Liver (tissue), 9 donors: ENCODE data around the gene TRAPPC10. TPM values are rescaled to one million over a fixed set of nuclear protein-coding genes. Genes with fewer than 3 reads are reported as not detected.

Experiments used
- DNase-seq: peaks from one replicate; pipeline ENCODE4 v3.0.0-alpha.2; 2017; ENCODE audit warnings: low spot score
- H3K27ac ChIP-seq, 2 donors: one replicate each; pipeline ENCODE4 v1.7.0; 2013; ENCODE audit warnings: inconsistent platforms in 2 of 2, low read length in 2 of 2, control low read depth in 1 of 2, low read depth in 1 of 2, mild to moderate bottlenecking in 1 of 2
- H3K27me3 ChIP-seq, 4 donors: one replicate each; pipeline versions ENCODE4 v1.6.1 to v1.7.0; 2013; ENCODE audit warnings: low read length in 3 of 4, inconsistent platforms in 1 of 4, mild to moderate bottlenecking in 1 of 4, moderate library complexity in 1 of 4; ENCODE audit not compliant: control insufficient read depth in 4 of 4, insufficient read depth in 4 of 4
- H3K36me3 ChIP-seq, 4 donors: one replicate each; pipeline versions ENCODE4 v1.6.1 to v1.7.0; 2013; ENCODE audit warnings: low read length in 3 of 4, mild to moderate bottlenecking in 3 of 4, low read depth in 1 of 4, moderate library complexity in 1 of 4; ENCODE audit not compliant: control insufficient read depth in 4 of 4, insufficient read depth in 3 of 4
- H3K4me1 ChIP-seq, 4 donors: one replicate each; pipeline versions ENCODE4 v1.6.1 to v1.7.0; 2013; ENCODE audit warnings: low read length in 3 of 4, mild to moderate bottlenecking in 3 of 4, moderate library complexity in 1 of 4; ENCODE audit not compliant: control insufficient read depth in 4 of 4, insufficient read depth in 4 of 4
- H3K4me3 ChIP-seq, 3 donors: one replicate each; pipeline versions ENCODE4 v1.6.1 to v1.7.0; 2013; ENCODE audit warnings: low read length in 3 of 3, control low read depth in 1 of 3, low read depth in 1 of 3, mild to moderate bottlenecking in 1 of 3
- H3K9ac ChIP-seq, 2 donors: one replicate each; pipeline ENCODE4 v1.7.0; 2013; ENCODE audit warnings: low read length in 2 of 2, mild to moderate bottlenecking in 2 of 2, moderate library complexity in 2 of 2, control low read depth in 1 of 2, low read depth in 1 of 2
- H3K9me3 ChIP-seq, 4 donors: one replicate each; pipeline versions ENCODE4 v1.6.1 to v1.7.0; 2013; ENCODE audit warnings: low read length in 3 of 4; ENCODE audit not compliant: control insufficient read depth in 4 of 4
- CTCF ChIP-seq: fragments of 150-350 bp; IDR thresholded peaks from 2 replicates; pipeline ENCODE4 v1.5.1; 2017; ENCODE audit warnings: improper control_type of control experiment, low read depth, low read length; ENCODE audit not compliant: missing input control
- EGR1 ChIP-seq, 2 donors: IDR thresholded peaks; 2 replicates each; pipeline ENCODE4 v1.6.1; 2016 to 2018; ENCODE audit warnings: antibody characterized with exemption in 2 of 2, low read depth in 2 of 2
- FOXA1 ChIP-seq: IDR thresholded peaks from 2 replicates; pipeline ENCODE4 v1.6.1; 2016; ENCODE audit warnings: antibody characterized with exemption
- FOXA2 ChIP-seq: IDR thresholded peaks from 2 replicates; pipeline ENCODE4 v1.6.1; 2016; ENCODE audit warnings: antibody characterized with exemption
- JUND ChIP-seq, 2 donors: IDR thresholded peaks; 2 replicates each; pipeline ENCODE4 v1.6.1; 2016; ENCODE audit warnings: antibody characterized with exemption in 2 of 2
- MAX ChIP-seq: IDR thresholded peaks from 2 replicates; pipeline ENCODE4 v1.6.1; 2016; ENCODE audit warnings: antibody characterized with exemption
- NR2F2 ChIP-seq: IDR thresholded peaks from 2 replicates; pipeline ENCODE4 v1.6.1; 2016; ENCODE audit warnings: antibody characterized with exemption
- RAD21 ChIP-seq, 2 donors: IDR thresholded peaks; 2 replicates each; pipeline ENCODE4 v1.6.1; 2016; ENCODE audit warnings: antibody characterized with exemption in 2 of 2, mild to moderate bottlenecking in 2 of 2
- RXRA ChIP-seq, 2 donors: IDR thresholded peaks; 2 replicates each; pipeline ENCODE4 v1.6.1; 2017 to 2018; ENCODE audit warnings: antibody characterized with exemption in 2 of 2, mild to moderate bottlenecking in 1 of 2
- SP1 ChIP-seq: IDR thresholded peaks from 2 replicates; pipeline ENCODE4 v1.6.1; 2018; ENCODE audit warnings: antibody characterized with exemption, mild to moderate bottlenecking
- TAF1 ChIP-seq: conservative IDR thresholded peaks from 2 replicates; pipeline ENCODE4 v1.6.1; 2016; ENCODE audit warnings: antibody characterized with exemption, mild to moderate bottlenecking
- YY1 ChIP-seq: IDR thresholded peaks from 2 replicates; pipeline ENCODE4 v1.6.1; 2016; ENCODE audit warnings: antibody characterized with exemption, mild to moderate bottlenecking
- WGBS: extraction: QIAGEN DNeasy Blood & Tissue Kit; methylation state at CpG from one replicate; pipeline ENCODE4 v1.1.7; 2013; 5-methylcytosine and 5-hydroxymethylcytosine counted together
- polyA plus RNA-seq, 2 donors: library from polyadenylated mRNA; stranded (reverse) in 1 of 2; unstranded in 1 of 2; fragments of 200-250 nt in 1 of 2; fragments of >200 nt in 1 of 2; fragmentation: Nextera tagmentation in 1 of 2; extraction: Ambion mirVana in 1 of 2; gene quantifications; one replicate each; pipeline versions ENCODE4 v1.2.1 to v1.2.3, GENCODE V29; 2013 to 2015
- total RNA-seq, 2 donors: library from RNA; depleted of rRNA; stranded (reverse); fragments of >200 nt; gene quantifications; one replicate each; pipeline ENCODE4 v1.2.3, GENCODE V29; 2014
- TF ChIP-seq, protein P1 (sequence below): IDR thresholded peaks from 2 replicates; pipeline ENCODE4 v1.6.1; 2016; ENCODE audit warnings: antibody characterized with exemption
- TF ChIP-seq, protein P2 (sequence below): IDR thresholded peaks from 2 replicates; pipeline ENCODE4 v1.6.1; 2016; ENCODE audit warnings: antibody characterized with exemption
- donor health status: healthy.
- donor health status: healthy.
- donor health status: healthy.
- donor health status: healthy.
- donor health status: healthy.

The TRAPPC10 gene
- total and polyA plus RNA-seq, 4 donors: 4.9 to 24.9 (median 11.9) TPM

DNA sequence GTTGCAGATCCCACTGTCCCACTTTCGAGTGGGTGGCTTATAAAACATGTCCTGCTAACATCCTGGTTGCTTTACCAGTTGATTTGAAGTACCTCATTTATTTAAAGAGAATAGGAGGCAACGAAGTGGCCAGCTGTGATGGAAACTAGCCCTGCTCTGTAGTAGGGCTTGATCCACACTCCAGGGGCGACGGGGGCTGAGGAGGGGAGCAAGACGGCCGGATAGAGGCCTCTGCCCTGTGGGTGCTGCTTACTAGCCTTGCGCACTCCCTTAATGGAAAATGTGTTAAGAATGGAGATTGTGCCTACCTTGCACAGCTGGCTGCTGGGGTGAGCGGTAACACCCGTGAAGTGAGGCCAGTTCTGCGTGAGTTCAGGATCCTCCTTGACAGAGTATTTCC lies 54.0 kb downstream of the TRAPPC10 start:
- DNase-seq: no peak

DNA sequence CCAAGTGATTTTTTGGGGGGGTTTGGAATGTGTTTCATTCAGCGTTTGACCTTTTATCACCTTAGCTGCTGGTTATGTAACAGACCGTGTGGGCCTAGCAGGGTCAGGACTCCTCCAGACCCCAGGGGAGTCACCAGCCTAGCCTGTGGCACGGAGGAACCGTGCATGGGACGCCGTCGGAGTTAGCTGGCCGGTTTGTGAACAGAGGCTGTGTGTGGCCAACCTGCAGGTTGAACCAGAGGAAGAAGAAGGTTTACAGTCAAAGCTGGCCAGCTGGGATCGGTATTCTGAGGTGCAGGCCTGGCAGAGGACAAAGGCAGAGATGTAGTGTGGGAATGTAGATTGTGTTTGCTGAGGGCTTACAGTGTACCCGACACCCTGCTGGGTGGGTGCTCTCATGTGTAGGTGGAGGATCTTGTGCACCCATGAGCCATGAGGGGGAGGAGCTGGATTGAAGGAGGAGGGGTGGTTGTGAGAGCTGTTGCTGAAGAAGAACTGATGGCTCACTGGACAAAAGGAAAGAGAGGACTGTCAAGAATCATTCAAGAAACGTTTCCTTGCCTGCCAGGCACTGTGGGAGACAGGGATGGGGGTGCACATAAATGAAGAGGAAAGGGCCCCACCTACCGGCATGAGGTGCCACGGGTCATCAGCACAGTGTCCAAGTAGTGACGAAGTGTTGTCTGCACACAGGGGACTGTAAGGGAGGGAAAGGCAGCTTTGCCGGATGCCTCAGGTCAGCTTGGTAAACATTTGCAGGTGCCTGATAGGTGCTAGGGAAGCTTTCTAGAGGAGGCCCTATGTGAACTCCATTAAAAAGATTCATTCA lies 55.1 kb downstream of the TRAPPC10 start:
- Histone ChIP-seq H3K4me1 (no peaks in the 10 kb centered on the region), H3K36me3 (peaks cover 5 to 56% (median 33%) of the 10 kb centered on the region in 4 donors), H3K4me3 (no peak overlapping the region), H3K9ac (no peak overlapping the region), H3K27me3 (no peaks in the 10 kb centered on the region), H3K27ac (no peak overlapping the region), H3K9me3 (no peaks in the 10 kb centered on the region)
- no peak for TF ChIP-seq FOXA2
- TF ChIP-seq RAD21 (IDR thresholded peaks at IDR 0.05): peak; percentile 13 to 42
- 74% methylated on average over 15 of the region's 15 CpGs for WGBS
- DNase-seq: no peak

More for the DNA sequence above, 54.0 kb downstream of the TRAPPC10 start:
- TF ChIP-seq FOXA1 (no peak), FOXA2 (no peak), JUND (IDR thresholded peaks at IDR 0.05) (no peak), RXRA (IDR thresholded peaks at IDR 0.05) (no peak), CTCF (no peak), NR2F2 (no peak), TAF1 (no peak), RAD21 (IDR thresholded peaks at IDR 0.05) (no peak), YY1 (no peak)
- TF ChIP-seq, protein P1, sequence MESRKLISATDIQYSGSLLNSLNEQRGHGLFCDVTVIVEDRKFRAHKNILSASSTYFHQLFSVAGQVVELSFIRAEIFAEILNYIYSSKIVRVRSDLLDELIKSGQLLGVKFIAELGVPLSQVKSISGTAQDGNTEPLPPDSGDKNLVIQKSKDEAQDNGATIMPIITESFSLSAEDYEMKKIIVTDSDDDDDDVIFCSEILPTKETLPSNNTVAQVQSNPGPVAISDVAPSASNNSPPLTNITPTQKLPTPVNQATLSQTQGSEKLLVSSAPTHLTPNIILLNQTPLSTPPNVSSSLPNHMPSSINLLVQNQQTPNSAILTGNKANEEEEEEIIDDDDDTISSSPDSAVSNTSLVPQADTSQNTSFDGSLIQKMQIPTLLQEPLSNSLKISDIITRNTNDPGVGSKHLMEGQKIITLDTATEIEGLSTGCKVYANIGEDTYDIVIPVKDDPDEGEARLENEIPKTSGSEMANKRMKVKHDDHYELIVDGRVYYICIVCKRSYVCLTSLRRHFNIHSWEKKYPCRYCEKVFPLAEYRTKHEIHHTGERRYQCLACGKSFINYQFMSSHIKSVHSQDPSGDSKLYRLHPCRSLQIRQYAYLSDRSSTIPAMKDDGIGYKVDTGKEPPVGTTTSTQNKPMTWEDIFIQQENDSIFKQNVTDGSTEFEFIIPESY: no peak
- no peaks in the 10 kb centered on the region for H3K27me3 ChIP-seq
- WGBS: 95% methylated on average over 10 of the region's 10 CpGs
- H3K4me3 ChIP-seq: no peak overlapping the region
- no peak overlapping the region for H3K9ac ChIP-seq
- peaks cover 0 to 47% (median 31%) of the 10 kb centered on the region in 4 donors for H3K36me3 ChIP-seq
- H3K9me3 ChIP-seq: no peaks in the 10 kb centered on the region
- no peaks in the 10 kb centered on the region for H3K4me1 ChIP-seq
- H3K27ac ChIP-seq: no peak overlapping the region

DNA sequence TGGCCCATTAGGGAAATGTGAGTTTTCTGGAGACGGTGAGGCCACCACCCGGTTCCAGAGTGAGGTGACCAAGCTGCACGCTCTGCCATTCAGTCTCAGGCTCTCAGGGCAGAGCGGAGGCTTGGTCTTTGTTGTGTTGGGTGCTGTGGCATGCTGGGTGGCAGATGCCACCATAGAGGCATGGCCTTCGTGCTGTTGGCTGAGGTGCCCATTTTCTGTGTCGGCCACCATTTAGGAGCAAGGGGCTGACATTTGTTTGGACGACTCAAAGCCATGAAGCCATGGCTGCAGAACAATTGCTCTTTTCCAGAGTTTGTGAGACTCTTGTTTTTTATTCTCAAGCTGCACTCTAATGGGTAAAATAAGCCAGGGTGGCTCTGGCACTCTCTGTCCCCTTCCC lies 58.3 kb downstream of the TRAPPC10 start:
- DNase-seq: no peak
- peaks cover 5 to 55% (median 29%) of the 10 kb centered on the region in 4 donors for H3K36me3 ChIP-seq
- no peaks in the 10 kb centered on the region for H3K4me1 ChIP-seq
- H3K27me3 ChIP-seq: no peaks in the 10 kb centered on the region
- WGBS: 96% methylated on average over 7 of the region's 7 CpGs
- H3K9me3 ChIP-seq: no peaks in the 10 kb centered on the region
- no peak overlapping the region for H3K4me3 ChIP-seq
- no peak overlapping the region for H3K27ac ChIP-seq
- no peak for TF ChIP-seq SP1
- TF ChIP-seq CTCF: no peak
- no peak for TF ChIP-seq TAF1
- TF ChIP-seq RAD21 (IDR thresholded peaks at IDR 0.05): no peak
- TF ChIP-seq YY1: no peak
- TF ChIP-seq EGR1 (IDR thresholded peaks at IDR 0.05; ENCODE audit: low read depth in 2 of 2): no peak
- TF ChIP-seq MAX: no peak
- TF ChIP-seq FOXA1: no peak
- TF ChIP-seq RXRA (IDR thresholded peaks at IDR 0.05): no peak
- TF ChIP-seq, protein P2, sequence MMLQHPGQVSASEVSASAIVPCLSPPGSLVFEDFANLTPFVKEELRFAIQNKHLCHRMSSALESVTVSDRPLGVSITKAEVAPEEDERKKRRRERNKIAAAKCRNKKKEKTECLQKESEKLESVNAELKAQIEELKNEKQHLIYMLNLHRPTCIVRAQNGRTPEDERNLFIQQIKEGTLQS: no peak
- H3K9ac ChIP-seq: no peak overlapping the region
